ENCODE results near the gene TEDC1.

Gene TEDC1

GRCh38 chr14:105480199-105480746 is 10.8 kb upstream of the TEDC1 start:
- H3K4me1 ChIP-seq (ENCODE audit: control insufficient read depth in 1 of 2, insufficient read depth in 1 of 2, low read depth in 1 of 2, low read length in 1 of 2): peaks cover 14 to 20% of the 10 kb centered on the region in 2 experiments
- H3K27me3 ChIP-seq: peaks cover 100% of the 10 kb centered on the region
- no peak overlapping the region for H3K27ac ChIP-seq
- H3K4me3 ChIP-seq (ENCODE audit: low read depth in 1 of 2, low read length in 1 of 2): no peak overlapping the region
- no peak for TF ChIP-seq CTCF (IDR thresholded peaks at IDR 0.05)
- no peaks in the 10 kb centered on the region for H3K9me3 ChIP-seq
- no peaks in the 10 kb centered on the region for H3K36me3 ChIP-seq

- peaks cover 14 to 18% of the 10 kb centered on the region in 2 experiments for H3K4me1 ChIP-seq (ENCODE audit: control insufficient read depth in 1 of 2, insufficient read depth in 1 of 2, low read depth in 1 of 2, low read length in 1 of 2)
- no peaks in the 10 kb centered on the region for H3K36me3 ChIP-seq
- H3K27me3 ChIP-seq: peaks cover 100% of the 10 kb centered on the region
- no peaks in the 10 kb centered on the region for H3K9me3 ChIP-seq
- peak; percentile 96 for TF ChIP-seq CTCF (IDR thresholded peaks at IDR 0.05)
- H3K27ac ChIP-seq: peak overlapping the region; percentile 42
- H3K4me3 ChIP-seq (ENCODE audit: low read depth in 1 of 2, low read length in 1 of 2): peak overlapping the region; percentile 29 to 31
Measured at GRCh38 chr14:105480807-105481801, 9.9 kb upstream of the TEDC1 start.

GRCh38 chr14:105481886-105482457 is 9.1 kb upstream of the TEDC1 start:
- Histone ChIP-seq H3K27ac (no peak overlapping the region), H3K36me3 (no peaks in the 10 kb centered on the region), H3K4me3 (ENCODE audit: low read depth in 1 of 2, low read length in 1 of 2) (peak overlapping the region in 1 of 2 experiments; percentile 31), H3K9me3 (no peaks in the 10 kb centered on the region), H3K27me3 (peaks cover 100% of the 10 kb centered on the region), H3K4me1 (ENCODE audit: control insufficient read depth in 1 of 2, insufficient read depth in 1 of 2, low read depth in 1 of 2, low read length in 1 of 2) (peaks cover 14 to 25% of the 10 kb centered on the region in 2 experiments)
- no peak for TF ChIP-seq CTCF (IDR thresholded peaks at IDR 0.05)

DNA sequence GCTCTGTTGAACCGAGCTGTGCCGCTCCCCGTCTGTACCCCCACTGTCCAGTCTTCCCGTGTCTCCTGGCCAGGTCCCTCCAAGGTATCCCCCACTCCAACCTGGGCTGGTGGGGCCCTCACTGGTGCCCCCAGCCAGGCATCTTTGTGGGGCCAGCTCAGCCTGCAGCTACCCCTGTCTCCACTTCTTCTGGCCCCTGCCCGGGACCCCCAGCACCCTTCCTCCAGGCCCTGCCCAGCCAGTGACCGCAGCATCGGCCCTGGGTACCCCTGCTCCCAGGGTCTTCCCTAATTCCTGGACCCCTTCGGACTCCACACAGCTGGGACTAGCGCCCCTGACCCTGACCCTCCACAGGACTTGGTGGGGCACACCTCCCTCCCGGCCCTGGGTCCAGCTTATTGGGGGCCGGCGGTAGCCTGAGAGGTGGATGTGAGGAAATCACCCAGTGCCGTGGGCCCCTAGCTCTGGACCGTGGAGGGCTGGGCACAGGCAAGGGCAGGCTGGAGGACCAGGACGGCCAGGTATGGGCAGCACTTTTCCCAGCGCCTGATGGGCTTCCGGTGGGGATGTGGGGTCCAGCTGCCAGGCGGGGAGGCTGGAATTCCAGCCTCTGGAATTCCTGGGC is 8.4 kb upstream of the TEDC1 start:
- Histone ChIP-seq H3K36me3 (no peaks in the 10 kb centered on the region), H3K27ac (no peak overlapping the region), H3K4me3 (ENCODE audit: low read depth in 1 of 2, low read length in 1 of 2) (no peak overlapping the region), H3K9me3 (no peaks in the 10 kb centered on the region), H3K27me3 (peaks cover 100% of the 10 kb centered on the region), H3K4me1 (ENCODE audit: control insufficient read depth in 1 of 2, insufficient read depth in 1 of 2, low read depth in 1 of 2, low read length in 1 of 2) (peaks cover 20 to 32% of the 10 kb centered on the region in 2 experiments)
- no peak for TF ChIP-seq CTCF (IDR thresholded peaks at IDR 0.05)

DNA sequence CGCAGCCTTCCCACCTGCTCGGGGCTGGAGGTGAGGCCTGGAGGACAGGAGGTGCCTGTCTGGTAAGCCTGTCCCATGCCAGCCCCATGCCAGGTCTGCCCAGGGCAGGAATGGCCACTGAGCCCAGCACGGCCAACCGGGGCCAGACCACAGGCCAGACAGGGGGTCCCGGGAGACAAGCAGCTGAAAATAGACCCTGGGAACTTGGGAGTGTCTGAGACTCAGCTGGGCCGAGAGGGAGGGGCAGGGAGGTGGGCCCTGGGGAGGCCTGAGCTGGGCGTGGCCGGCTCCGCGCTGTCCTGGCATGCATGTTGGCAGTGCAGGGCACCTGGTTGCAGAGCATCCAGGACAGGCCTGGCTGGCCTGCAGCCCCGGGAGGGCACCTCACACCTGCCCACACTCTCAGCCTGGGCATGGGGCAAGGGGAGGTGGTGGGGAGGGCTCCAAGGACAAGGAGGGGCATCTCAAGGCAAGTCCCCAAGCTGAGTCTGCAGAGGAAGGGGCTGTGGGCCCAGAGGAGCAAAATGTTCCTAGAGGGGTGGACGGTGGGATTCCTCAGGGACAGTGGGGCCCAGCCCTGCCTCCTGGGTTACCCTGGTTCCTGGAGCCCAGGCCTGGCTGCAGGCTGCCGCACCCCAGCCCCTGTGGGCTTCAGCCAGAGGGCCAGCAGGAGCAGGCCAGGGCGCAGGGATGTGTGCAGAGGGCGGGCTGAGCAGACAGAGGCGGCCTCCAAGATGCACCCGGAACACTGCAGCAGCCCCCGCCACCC is 7.6 kb upstream of the TEDC1 start:
- Histone ChIP-seq H3K27ac (no peak overlapping the region), H3K27me3 (peaks cover 100% of the 10 kb centered on the region), H3K4me1 (ENCODE audit: control insufficient read depth in 1 of 2, insufficient read depth in 1 of 2, low read depth in 1 of 2, low read length in 1 of 2) (peaks cover 25 to 41% of the 10 kb centered on the region in 2 experiments)

More for the DNA sequence above, 7.6 kb upstream of the TEDC1 start:
- Histone ChIP-seq H3K36me3 (no peaks in the 10 kb centered on the region), H3K4me3 (ENCODE audit: low read depth in 1 of 2, low read length in 1 of 2) (no peak overlapping the region), H3K9me3 (no peaks in the 10 kb centered on the region)
- TF ChIP-seq CTCF (IDR thresholded peaks at IDR 0.05): no peak
